ENCODE measurements around the gene ZSCAN22.
A peak's percentile ranks its signal among the peaks of the same experiment; 100 is the strongest.
"Not testable (repeated sequence)": the region's sequence is repeated elsewhere in the genome, so short reads cannot be mapped to it uniquely, and the experiment has no call there.

ZSCAN22 gene

GRCh38 chr19:58318297-58318696 is 8.5 kb upstream of the ZSCAN22 start:
- no peak for DNase-seq

GRCh38 chr19:58319241-58319640 is 7.6 kb upstream of the ZSCAN22 start:
- no peak for DNase-seq

DNA sequence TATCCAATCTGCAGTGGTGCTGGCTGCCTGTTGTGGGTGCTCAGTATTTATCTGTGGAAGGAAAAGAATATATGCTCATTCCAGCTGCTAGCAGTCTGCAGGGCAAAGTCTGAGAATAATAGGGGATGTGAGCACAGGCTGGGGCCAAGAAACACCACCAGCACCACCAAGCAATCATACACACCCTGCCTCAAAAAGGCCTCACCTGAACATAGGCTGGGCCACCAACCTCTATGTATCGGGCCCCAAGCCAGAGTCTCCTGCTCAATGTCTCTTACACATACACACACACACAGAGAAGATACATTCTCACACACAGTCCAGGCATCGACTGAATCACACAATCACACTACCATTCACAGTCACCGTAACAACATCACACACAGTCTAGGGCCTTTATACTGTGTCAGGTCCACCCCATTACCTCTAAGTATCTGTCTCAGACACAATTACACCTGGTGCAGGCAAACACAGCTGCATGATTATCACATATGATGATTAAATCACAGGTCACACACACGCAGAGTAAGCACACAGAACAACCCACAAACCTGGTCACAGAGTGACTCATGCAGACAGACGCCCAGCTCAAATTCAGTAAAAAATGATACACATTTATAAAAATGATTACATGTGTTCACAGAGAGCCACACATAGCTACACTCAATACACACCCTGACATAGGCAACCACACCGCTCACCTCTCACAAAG is 1.3 kb upstream of the ZSCAN22 start:
- no peak for DNase-seq

- DNase-seq = no peak
These were observed 287 bp upstream of the ZSCAN22 start for GRCh38 chr19:58326501-58326913.

DNA sequence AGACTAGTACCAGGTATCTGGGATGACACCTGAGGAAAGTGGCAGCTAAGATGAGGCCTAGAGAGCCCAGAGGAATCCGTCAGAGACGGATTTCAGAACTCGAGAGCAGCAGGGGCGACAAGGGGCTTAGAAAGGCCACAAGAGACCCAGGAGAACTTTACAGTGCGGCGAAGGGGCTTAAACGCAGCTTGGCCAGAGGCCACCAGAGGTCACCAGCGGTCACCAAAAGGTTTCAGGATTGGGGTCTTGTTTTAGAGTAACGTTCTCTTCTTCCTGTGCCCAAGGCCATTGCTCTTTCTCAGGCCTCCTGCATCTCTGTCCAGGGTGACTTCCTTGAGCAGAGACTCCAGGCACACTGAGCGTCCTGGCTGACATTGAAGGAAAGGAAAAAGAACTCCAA is 2.2 kb downstream of the ZSCAN22 start:
- DNase-seq = no peak

GRCh38 chr19:58330458-58330857 is 3.7 kb downstream of the ZSCAN22 start:
- no peak for DNase-seq

DNA sequence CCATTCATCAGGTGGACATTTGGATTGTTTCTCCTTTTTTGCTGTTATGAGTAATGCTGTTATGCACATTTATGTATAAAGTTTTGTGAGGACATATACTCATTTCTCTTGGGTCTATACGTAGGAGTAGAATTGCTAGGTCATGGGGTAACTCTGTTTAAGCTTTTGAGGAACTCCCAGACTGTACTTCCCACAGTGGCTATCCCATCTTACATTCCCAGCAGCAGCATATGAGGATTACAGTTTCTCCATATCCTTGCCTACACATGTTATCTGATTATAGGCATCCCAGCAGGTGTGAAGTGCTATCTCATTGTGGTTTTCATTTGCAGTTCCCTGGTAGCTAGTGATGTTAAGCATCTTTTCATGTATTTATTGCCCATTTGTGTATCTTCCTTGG is 5.9 kb downstream of the ZSCAN22 start:
- DNase-seq = no peak

GRCh38 chr19:58334691-58335249 is 8.0 kb downstream of the ZSCAN22 start:
- DNase-seq = no peak

DNA sequence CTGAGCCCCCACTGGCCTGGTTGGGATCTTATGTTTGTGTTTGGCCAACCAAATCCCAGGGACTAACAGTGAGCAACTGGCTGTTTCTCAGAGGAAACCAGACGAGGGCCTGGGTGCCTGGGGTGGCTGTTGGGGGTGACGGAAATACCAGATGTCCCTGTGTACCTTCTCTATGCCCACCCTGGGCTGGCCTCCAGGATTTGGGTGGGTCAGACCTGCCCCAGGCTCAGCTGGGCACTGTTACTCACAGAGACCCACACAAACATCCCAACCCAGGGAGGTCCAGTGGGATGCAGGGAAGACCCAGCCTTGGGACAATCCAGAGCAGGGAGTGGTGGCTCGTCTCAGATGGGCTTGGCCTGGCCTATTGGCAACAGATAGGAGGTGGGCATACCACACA is 8.8 kb downstream of the ZSCAN22 start:
- DNase-seq = no peak

- no peak for DNase-seq
These were observed 9.4 kb downstream of the ZSCAN22 start for GRCh38 chr19:58336216-58336615.

DNA sequence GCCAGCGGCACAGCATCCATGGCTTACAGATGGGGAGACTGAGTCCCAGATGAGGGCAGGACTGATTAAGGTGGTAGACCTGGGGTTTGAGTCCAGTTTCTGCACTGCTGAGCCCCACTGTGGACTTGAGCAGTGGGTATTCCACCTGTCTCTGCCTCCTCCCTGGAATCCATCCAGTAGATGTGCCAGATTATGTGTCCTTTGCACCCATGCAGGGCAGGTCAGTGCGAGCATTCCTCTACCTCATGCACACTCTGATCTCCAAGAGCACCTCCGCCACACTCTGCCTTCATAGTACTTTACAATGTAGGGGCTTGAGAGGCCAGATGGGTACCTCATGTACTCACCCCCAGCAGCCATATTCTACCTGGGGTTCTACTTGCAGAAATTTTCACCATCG is 10.0 kb downstream of the ZSCAN22 start:
- DNase-seq = no peak

DNA sequence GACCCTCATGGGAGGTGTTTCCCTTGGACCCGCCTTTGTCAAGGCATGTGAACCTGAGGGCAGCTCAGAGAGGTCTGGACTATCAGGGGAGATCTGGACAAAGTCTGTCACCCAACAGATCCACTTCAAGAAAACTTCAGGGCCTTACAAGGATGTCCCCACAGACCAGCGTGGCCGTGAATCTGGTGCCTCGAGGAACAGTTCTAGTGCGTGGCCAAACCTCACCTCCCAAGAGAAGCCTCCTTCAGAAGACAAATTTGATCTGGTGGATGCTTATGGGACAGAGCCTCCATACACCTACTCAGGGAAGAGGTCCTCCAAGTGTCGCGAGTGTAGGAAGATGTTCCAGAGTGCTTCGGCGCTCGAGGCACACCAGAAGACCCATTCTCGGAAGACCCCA is 11.5 kb downstream of the ZSCAN22 start:
- no peak for DNase-seq

DNA sequence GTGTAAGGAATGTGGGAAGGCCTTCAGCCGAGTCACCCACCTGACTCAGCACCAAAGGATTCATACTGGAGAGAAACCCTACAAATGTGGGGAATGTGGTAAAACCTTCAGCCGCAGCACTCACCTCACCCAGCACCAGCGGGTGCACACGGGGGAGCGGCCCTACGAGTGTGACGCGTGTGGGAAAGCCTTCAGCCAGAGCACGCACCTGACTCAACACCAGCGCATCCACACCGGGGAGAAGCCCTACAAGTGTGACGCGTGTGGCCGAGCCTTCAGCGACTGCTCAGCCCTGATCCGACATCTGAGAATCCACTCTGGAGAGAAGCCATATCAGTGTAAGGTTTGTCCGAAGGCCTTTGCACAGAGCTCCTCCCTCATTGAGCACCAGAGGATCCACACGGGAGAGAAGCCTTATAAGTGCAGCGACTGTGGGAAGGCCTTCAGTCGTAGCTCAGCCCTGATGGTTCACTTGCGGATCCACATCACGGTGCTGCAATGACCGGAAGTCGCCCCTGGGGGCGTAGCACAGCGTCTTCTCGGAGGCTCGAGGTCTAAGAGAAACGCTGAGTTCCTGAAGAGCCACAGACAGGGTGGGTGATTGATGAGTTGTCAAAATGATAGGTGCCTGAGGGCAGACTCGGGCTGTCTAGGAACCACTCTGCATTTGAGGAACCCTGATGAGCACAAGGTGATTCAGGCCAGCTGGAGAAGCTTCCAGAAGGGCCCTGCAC is 12.2 kb downstream of the ZSCAN22 start:
- no peak for DNase-seq

DNA sequence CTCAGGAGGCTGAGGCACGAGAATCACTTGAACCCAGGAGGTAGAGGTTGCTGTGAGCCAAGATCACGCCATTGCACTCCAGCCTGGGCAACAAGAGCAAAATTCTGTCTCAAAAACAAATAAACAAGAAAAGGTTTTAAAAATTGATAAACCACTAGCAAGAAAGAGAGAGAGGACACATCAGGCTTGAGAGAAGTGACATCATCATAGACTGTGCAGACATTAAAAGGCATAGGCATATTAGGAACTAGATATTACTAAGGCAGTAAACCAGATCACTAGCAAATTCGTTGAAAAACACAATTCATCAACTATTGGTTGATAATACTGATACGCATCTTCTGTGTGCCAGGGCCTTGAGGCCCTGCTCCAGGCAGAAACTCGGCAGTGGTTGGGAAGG is 18.8 kb downstream of the ZSCAN22 start:
- no peak for DNase-seq

DNA sequence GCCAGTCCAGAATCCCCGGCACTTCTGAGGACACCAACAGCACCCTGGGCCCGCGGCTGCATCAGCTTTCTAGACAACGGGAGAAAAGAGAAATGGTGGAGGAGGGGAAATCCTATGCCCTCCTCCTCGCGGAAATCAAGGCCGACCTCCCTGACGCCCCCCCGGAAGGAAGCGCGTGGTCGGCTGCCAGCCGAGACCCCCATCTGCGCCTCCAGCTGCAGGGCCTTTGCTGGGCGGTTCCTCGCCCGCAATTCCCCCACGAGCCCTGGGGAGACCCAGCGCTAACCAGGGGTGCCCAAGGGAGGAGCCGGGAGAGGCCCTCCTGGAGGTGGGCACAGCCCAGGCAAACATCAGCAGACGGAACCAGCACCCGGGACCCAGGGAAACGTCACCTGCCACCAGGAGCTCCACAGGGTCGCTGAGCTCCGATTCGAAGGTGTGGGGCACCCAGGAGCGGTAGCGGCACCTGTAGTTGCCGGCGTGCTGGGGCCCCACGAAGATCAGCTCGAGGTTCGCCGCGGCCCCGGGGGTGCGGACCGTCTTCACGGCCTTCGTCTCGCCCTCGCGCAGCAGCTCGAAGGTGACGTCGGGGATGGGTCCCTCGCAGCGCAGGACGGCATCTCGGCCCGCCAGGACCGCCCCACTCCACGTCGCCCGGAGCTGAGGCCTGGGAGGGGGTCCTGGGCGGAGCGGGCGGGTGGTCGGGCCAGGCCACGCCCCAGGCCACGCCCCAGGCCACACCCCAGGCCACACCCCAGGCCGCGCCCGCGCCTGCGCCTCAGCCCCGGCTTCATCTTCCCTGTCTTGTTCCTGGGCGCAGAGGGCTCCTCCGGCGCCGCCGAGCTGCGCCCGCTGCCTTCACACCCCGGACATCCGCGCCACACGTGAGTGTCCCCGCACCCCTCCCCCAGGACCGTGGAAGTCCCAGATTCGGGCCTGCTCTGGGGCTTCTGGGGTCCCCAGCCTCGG is 20.5 kb downstream of the ZSCAN22 start:
- DNase-seq = peak; percentile 46 to 73 (median 55)

- not testable (repeated sequence) for DNase-seq
These were observed 21.3 kb downstream of the ZSCAN22 start for GRCh38 chr19:58348080-58348479.

- no peak for DNase-seq
These were observed 22.8 kb downstream of the ZSCAN22 start for GRCh38 chr19:58349590-58349989.

DNA sequence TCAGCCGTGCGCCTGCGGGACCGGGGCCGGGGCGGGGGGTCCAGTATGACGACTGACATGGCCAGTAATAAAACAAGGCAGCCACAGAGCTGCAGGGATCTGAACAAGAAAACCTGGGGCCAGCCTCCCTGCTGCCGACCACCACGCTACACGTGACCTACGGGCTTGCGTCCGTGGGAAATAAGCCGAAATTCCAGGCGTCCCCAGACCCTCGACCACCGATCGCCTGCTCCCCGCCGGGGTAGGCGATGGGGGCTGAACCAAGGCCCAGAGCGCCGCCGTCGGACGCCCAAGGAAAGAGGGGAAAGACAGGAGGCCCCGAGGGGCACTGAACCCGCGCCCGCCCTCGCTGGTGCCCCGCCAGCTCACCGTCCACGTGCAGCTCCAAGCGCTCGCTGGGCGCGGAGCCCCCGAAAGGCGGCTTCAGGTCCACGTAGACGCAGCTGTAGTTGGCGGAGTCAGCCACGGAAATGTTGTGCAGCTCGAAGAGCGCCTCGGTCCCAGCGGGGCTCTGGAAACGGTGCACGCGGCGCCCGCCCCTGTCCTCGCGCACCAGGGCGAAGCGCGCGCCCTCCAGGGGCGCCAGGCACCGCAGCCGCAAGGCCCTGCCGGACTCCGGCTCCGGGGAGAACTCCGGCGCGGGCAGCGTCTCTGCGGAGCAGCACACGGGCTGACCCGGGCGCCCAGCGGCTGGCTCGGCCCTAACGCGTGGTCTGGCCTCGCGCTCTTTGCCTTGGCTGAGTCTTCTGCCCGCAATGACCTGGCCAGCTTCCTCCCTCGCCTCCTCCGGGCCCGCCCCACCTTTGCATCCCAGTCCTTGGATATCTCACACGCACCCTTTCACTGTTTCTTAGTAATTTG is 23.4 kb downstream of the ZSCAN22 start:
- DNase-seq = no peak

- DNase-seq = no peak
These were observed 24.2 kb downstream of the ZSCAN22 start for GRCh38 chr19:58350871-58351557.

DNA sequence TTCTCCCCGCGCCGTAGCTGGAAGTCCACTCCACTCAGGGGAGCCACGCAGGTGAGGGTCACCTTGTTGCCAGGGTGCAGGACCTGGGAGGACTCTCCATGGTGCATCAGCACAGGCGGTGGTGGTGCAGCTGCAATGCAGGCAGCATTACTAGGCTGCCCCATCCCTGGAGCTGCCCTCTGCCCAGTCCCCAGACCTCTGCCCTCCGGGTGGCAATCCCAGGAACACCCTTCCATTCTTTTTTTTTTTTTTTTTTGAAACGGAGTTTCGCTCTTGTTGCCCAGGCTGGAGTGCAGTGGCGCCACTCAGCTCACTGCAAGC is 24.7 kb downstream of the ZSCAN22 start:
- DNase-seq = no peak

DNA sequence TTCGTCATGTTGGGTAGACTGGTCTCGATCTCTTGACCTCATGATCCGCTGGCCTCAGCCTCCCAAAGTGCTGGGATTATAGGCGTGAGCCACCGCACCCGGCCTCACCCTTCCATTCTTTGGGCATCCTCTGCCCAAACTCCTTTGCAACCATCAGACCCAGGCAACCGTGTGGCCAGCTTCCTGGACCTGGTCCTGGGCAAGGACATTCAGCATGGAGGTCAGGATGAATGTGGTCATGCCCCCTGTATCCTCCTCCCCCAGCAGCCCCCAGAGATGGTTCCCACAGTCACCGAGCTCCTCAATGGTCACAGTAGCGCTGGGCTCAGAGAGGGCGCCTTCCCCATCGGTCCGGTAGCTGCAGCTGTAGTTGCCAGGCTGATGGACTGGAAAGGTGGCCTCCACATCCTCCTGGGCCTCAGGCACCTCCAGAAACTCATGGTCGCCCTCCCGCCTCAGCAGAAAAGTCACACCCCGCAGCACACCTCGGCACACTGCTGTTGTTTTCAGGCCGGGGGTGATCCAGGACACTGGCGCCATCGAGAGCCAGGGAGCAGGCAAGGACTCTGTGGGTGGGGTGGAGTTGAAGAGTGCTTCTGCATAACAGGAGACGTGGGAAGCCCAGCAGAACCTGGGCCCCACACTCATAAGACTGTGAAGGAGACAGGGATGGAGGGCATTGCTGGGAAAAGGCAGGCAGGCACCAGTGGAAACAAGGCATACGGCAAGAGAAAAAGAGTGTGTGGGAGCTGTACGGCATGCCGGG is 25.4 kb downstream of the ZSCAN22 start:
- no peak for DNase-seq

All from T-helper 1 cell (primary cell).